Measurements from ENCODE around the gene CPA1.

Gene CPA1

DNA sequence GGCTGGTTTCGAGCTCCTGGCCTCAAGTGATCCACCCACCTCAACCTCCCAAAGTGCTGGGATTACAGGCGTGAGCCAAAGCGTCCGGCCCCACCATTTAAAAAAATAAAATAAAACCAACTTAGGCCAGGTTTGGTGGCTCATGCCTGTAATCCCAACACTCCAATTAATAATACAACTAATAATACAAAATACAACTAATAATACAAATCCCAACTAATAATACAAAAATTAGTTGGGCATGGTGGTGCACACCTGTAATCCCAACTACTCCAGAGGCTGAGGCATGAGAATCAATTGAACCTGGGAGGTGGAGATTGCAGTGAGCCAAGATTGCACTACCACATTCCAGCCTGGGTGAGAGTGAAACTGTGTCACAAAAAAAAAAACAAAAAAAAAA, 32.9 kb downstream of the CPA1 start:
- H3K4me3 ChIP-seq (ENCODE audit: low read length): no peak overlapping the region
- DNase-seq (ENCODE audit: low read depth): no peak
- TF ChIP-seq, protein P1, sequence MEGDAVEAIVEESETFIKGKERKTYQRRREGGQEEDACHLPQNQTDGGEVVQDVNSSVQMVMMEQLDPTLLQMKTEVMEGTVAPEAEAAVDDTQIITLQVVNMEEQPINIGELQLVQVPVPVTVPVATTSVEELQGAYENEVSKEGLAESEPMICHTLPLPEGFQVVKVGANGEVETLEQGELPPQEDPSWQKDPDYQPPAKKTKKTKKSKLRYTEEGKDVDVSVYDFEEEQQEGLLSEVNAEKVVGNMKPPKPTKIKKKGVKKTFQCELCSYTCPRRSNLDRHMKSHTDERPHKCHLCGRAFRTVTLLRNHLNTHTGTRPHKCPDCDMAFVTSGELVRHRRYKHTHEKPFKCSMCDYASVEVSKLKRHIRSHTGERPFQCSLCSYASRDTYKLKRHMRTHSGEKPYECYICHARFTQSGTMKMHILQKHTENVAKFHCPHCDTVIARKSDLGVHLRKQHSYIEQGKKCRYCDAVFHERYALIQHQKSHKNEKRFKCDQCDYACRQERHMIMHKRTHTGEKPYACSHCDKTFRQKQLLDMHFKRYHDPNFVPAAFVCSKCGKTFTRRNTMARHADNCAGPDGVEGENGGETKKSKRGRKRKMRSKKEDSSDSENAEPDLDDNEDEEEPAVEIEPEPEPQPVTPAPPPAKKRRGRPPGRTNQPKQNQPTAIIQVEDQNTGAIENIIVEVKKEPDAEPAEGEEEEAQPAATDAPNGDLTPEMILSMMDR (conservative IDR thresholded peaks at IDR 0.05; ENCODE audit: low read depth, low read length): no peak

- no peak overlapping the region for H3K4me3 ChIP-seq (ENCODE audit: low read length)
- no peak for DNase-seq (ENCODE audit: low read depth)
- TF ChIP-seq, protein P1 (conservative IDR thresholded peaks at IDR 0.05; ENCODE audit: low read depth, low read length): no peak
Observed at GRCh38 chr7:130415006-130415405, 34.7 kb downstream of the CPA1 start.

- H3K4me3 ChIP-seq (ENCODE audit: low read length): no peak overlapping the region
- TF ChIP-seq, protein P1 (conservative IDR thresholded peaks at IDR 0.05; ENCODE audit: low read depth, low read length): no peak
- DNase-seq (ENCODE audit: low read depth): no peak
Observed at GRCh38 chr7:130417213-130417612, 36.9 kb downstream of the CPA1 start.

- no peak for DNase-seq (ENCODE audit: low read depth)
- TF ChIP-seq, protein P1 (conservative IDR thresholded peaks at IDR 0.05; ENCODE audit: low read depth, low read length): no peak
- H3K4me3 ChIP-seq (ENCODE audit: low read length): no peak overlapping the region
Observed at GRCh38 chr7:130418306-130418705, 38.0 kb downstream of the CPA1 start.

- TF ChIP-seq, protein P1 (conservative IDR thresholded peaks at IDR 0.05; ENCODE audit: low read depth, low read length): no peak
- no peak for DNase-seq (ENCODE audit: low read depth)
- no peak overlapping the region for H3K4me3 ChIP-seq (ENCODE audit: low read length)
Observed at GRCh38 chr7:130419658-130420057, 39.4 kb downstream of the CPA1 start.

- TF ChIP-seq, protein P1 (conservative IDR thresholded peaks at IDR 0.05; ENCODE audit: low read depth, low read length): no peak
- no peak for DNase-seq (ENCODE audit: low read depth)
- H3K4me3 ChIP-seq (ENCODE audit: low read length): no peak overlapping the region
Observed at GRCh38 chr7:130420943-130421578, 40.8 kb downstream of the CPA1 start.

DNA sequence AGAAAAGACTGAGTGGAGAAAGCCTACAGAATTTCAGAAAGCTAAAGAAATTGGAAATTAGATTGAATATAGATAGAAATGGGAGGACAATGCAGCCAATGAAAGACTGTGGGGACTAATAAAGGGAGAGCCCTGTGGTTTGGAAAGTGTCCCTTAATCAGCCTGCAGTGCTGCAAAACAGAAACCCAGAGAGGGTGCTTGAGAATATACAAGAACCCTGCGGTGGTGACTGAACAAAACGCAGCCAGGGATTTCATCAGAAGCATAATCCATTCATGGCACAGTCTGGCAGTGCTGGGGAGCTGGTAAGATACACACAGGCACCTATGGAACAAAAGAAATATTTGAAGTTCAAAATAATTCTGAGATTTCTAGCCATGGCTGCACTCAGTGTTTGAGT, 41.4 kb downstream of the CPA1 start:
- TF ChIP-seq, protein P1 (conservative IDR thresholded peaks at IDR 0.05; ENCODE audit: low read depth, low read length): no peak

More for the DNA sequence above, 41.4 kb downstream of the CPA1 start:
- DNase-seq (ENCODE audit: low read depth): no peak
- H3K4me3 ChIP-seq (ENCODE audit: low read length): no peak overlapping the region
